Measurements from ENCODE around the gene TMEM108. TPM values are rescaled to one million over a fixed set of nuclear protein-coding genes. Genes with fewer than 3 reads are reported as not detected.

TMEM108 gene
- total RNA-seq, 1 experiment from 2014 or later, result not detected

- H3K27me3 ChIP-seq (replicated peaks; ENCODE audit: control insufficient read depth, insufficient read depth, low read length), result no peaks in the 10 kb centered on the region
- intact Hi-C loops (cut with micrococcal nuclease; ENCODE audit: unreplicated experiment), result no loop called here
- no peaks in the 10 kb centered on the region for H3K9me3 Mint-ChIP-seq (ENCODE audit: unreplicated experiment)
- DNase-seq, result no peak
- H3K9me3 ChIP-seq, result no peaks in the 10 kb centered on the region
- no peak for TF ChIP-seq CTCF (IDR thresholded peaks at IDR 0.05; ENCODE audit: insufficient read depth in 1 of 2, low read depth in 1 of 2, low read length in 1 of 2, severe bottlenecking in 1 of 2, unreplicated experiment in 1 of 2)
- H3K36me3 Mint-ChIP-seq (ENCODE audit: insufficient read depth, unreplicated experiment), result no peaks in the 10 kb centered on the region
- no peak overlapping the region for H3K4me3 Mint-ChIP-seq (ENCODE audit: unreplicated experiment)
- no peaks in the 10 kb centered on the region for H3K36me3 ChIP-seq (ENCODE audit: control insufficient read depth, insufficient read depth, low read length)
- H3K4me3 ChIP-seq (ENCODE audit: low read depth, low read length), result no peak overlapping the region
- H3K4me1 ChIP-seq, result no peaks in the 10 kb centered on the region
- no peak overlapping the region for H3K27ac Mint-ChIP-seq (ENCODE audit: unreplicated experiment)
- no peaks in the 10 kb centered on the region for H3K4me1 Mint-ChIP-seq (ENCODE audit: low read depth, unreplicated experiment)
- ChIA-PET CTCF (no interaction called here), POLR2A (no interaction called here)
- BruUV-seq (replicated peaks), result no TSS peak
- H3K27me3 Mint-ChIP-seq (ENCODE audit: insufficient read depth, unreplicated experiment), result peaks cover 4% of the 10 kb centered on the region
These were observed 19.3 kb upstream of the TMEM108 start for GRCh38 chr3:133018921-133019320.

- no TSS peak for BruUV-seq (replicated peaks)
- Histone ChIP-seq H3K27me3 (replicated peaks; ENCODE audit: control insufficient read depth, insufficient read depth, low read length) (no peaks in the 10 kb centered on the region), H3K4me1 (no peaks in the 10 kb centered on the region), H3K4me3 (ENCODE audit: low read depth, low read length) (no peak overlapping the region), H3K9me3 (no peaks in the 10 kb centered on the region), H3K36me3 (ENCODE audit: control insufficient read depth, insufficient read depth, low read length) (no peaks in the 10 kb centered on the region)
- Mint-ChIP-seq H3K9me3 (ENCODE audit: unreplicated experiment) (no peaks in the 10 kb centered on the region), H3K27me3 (ENCODE audit: insufficient read depth, unreplicated experiment) (peaks cover 4% of the 10 kb centered on the region), H3K36me3 (ENCODE audit: insufficient read depth, unreplicated experiment) (no peaks in the 10 kb centered on the region), H3K27ac (ENCODE audit: unreplicated experiment) (no peak overlapping the region), H3K4me1 (ENCODE audit: low read depth, unreplicated experiment) (no peaks in the 10 kb centered on the region), H3K4me3 (ENCODE audit: unreplicated experiment) (no peak overlapping the region)
- ChIA-PET POLR2A (no interaction called here), CTCF (interaction anchor here (1.2 kb wide), 1 partner anchor 21 kb away, joined by 4 read pairs; no protein-coding TSS in a partner anchor)
- no peak for TF ChIP-seq CTCF (IDR thresholded peaks at IDR 0.05; ENCODE audit: insufficient read depth in 1 of 2, low read depth in 1 of 2, low read length in 1 of 2, severe bottlenecking in 1 of 2, unreplicated experiment in 1 of 2)
- no peak for DNase-seq
- intact Hi-C loops (cut with micrococcal nuclease; ENCODE audit: unreplicated experiment), result no loop called here
These were observed 17.0 kb upstream of the TMEM108 start for GRCh38 chr3:133021206-133021605.

- peaks cover 7% of the 10 kb centered on the region for H3K27me3 Mint-ChIP-seq (ENCODE audit: insufficient read depth, unreplicated experiment)
- no peaks in the 10 kb centered on the region for H3K4me1 Mint-ChIP-seq (ENCODE audit: low read depth, unreplicated experiment)
- Histone ChIP-seq H3K9me3 (no peaks in the 10 kb centered on the region), H3K36me3 (ENCODE audit: control insufficient read depth, insufficient read depth, low read length) (no peaks in the 10 kb centered on the region), H3K4me1 (no peaks in the 10 kb centered on the region), H3K4me3 (ENCODE audit: low read depth, low read length) (no peak overlapping the region), H3K27me3 (replicated peaks; ENCODE audit: control insufficient read depth, insufficient read depth, low read length) (no peaks in the 10 kb centered on the region)
- no peak for TF ChIP-seq CTCF (IDR thresholded peaks at IDR 0.05; ENCODE audit: insufficient read depth in 1 of 2, low read depth in 1 of 2, low read length in 1 of 2, severe bottlenecking in 1 of 2, unreplicated experiment in 1 of 2)
- intact Hi-C loops (cut with micrococcal nuclease; ENCODE audit: unreplicated experiment), result no loop called here
- H3K36me3 Mint-ChIP-seq (ENCODE audit: insufficient read depth, unreplicated experiment), result no peaks in the 10 kb centered on the region
- no peak overlapping the region for H3K4me3 Mint-ChIP-seq (ENCODE audit: unreplicated experiment)
- no peak overlapping the region for H3K27ac Mint-ChIP-seq (ENCODE audit: unreplicated experiment)
- ChIA-PET CTCF (no interaction called here), POLR2A (no interaction called here)
- no TSS peak for BruUV-seq (replicated peaks)
- no peak for DNase-seq
- H3K9me3 Mint-ChIP-seq (ENCODE audit: unreplicated experiment), result no peaks in the 10 kb centered on the region
These were observed 14.8 kb upstream of the TMEM108 start for GRCh38 chr3:133023362-133023761.

Data from Caco-2 (cell line).